GM19455 (cell line): ENCODE data around the gene C1orf56.
A peak's percentile ranks its signal among the peaks of the same experiment; 100 is the strongest.

ENCODE experiments used
- ATAC-seq: cut with Tn5 transposase; IDR thresholded peaks from one replicate; pipeline ENCODE4 v1.9.1; 2021; ENCODE audit not compliant: unreplicated experiment

The C1orf56 gene

GRCh38 chr1:151047591-151047924, at the start of gene C1orf56:
C1orf56 (plus strand) TSS chr1:151047751; CDS start chr1:151047848, 97 bp downstream.
- ATAC-seq: peak; percentile 57

- no peak for ATAC-seq
Measured at GRCh38 chr1:150997949-150998348, 49.6 kb upstream of the C1orf56 start.

GRCh38 chr1:150999051-150999674, 48.4 kb upstream of the C1orf56 start:
- ATAC-seq: no peak

- no peak for ATAC-seq
Measured at GRCh38 chr1:150999926-151000325, 47.6 kb upstream of the C1orf56 start.

- ATAC-seq: no peak
Measured at GRCh38 chr1:151000408-151000807, 47.1 kb upstream of the C1orf56 start.

GRCh38 chr1:151001602-151002001, 45.9 kb upstream of the C1orf56 start:
- no peak for ATAC-seq

- no peak for ATAC-seq
Measured at GRCh38 chr1:151002051-151002450, 45.5 kb upstream of the C1orf56 start.

GRCh38 chr1:151002611-151003010, 44.9 kb upstream of the C1orf56 start:
- no peak for ATAC-seq

- no peak for ATAC-seq
Measured at GRCh38 chr1:151003180-151003579, 44.4 kb upstream of the C1orf56 start.

- no peak for ATAC-seq
Measured at GRCh38 chr1:151005729-151006319, 41.7 kb upstream of the C1orf56 start.

- ATAC-seq: no peak
Measured at GRCh38 chr1:151006327-151007052, 41.1 kb upstream of the C1orf56 start, which contains the start of gene MINDY1. MINDY1 (minus strand) TSS chr1:151006902; CDS start chr1:151002617, 4,285 bp downstream.

- no peak for ATAC-seq
Measured at GRCh38 chr1:151007853-151008243, 39.7 kb upstream of the C1orf56 start.

- peak; percentile 80 for ATAC-seq
Measured at GRCh38 chr1:151008244-151009205, 39.0 kb upstream of the C1orf56 start, which contains the start of gene PRUNE1. PRUNE1 (plus strand) TSS chr1:151008449; CDS start chr1:151008633, 184 bp downstream.

GRCh38 chr1:151009206-151009587, 38.4 kb upstream of the C1orf56 start:
- no peak for ATAC-seq

- ATAC-seq: no peak
Measured at GRCh38 chr1:151009674-151010345, 37.7 kb upstream of the C1orf56 start.

- ATAC-seq: no peak
Measured at GRCh38 chr1:151010346-151010726, 37.2 kb upstream of the C1orf56 start.

GRCh38 chr1:151011154-151011850, 36.2 kb upstream of the C1orf56 start:
- no peak for ATAC-seq

- no peak for ATAC-seq
Measured at GRCh38 chr1:151012684-151013471, 34.7 kb upstream of the C1orf56 start.

GRCh38 chr1:151013518-151013917, 34.0 kb upstream of the C1orf56 start:
- no peak for ATAC-seq
